GM12891 (cell line): ENCODE data around the gene TEC.

Experiments used
- PAX5 ChIP-seq: IDR thresholded peaks from 2 replicates; pipeline ENCODE4 v1.6.1; 2011; ENCODE audit warnings: low read length, moderate library complexity, mild to moderate bottlenecking; ENCODE audit not compliant: insufficient read depth, severe bottlenecking
- POLR2A ChIP-seq: IDR thresholded peaks from 2 replicates; pipeline ENCODE4 v1.6.1; 2011; ENCODE audit warnings: low read depth, low read length, control low read depth
- POLR2AphosphoS5 ChIP-seq: IDR thresholded peaks from 2 replicates; pipeline ENCODE4 v1.6.1; 2011; ENCODE audit warnings: low read depth, low read length, control low read depth
- POU2F2 ChIP-seq: IDR thresholded peaks from 2 replicates; pipeline ENCODE4 v1.6.1; 2011; ENCODE audit warnings: low read depth, mild to moderate bottlenecking, control low read depth, low read length, moderate library complexity
- SPI1 ChIP-seq: IDR thresholded peaks from 2 replicates; pipeline ENCODE4 v1.6.1; 2011; ENCODE audit warnings: low read depth, low read length, control low read depth
- TAF1 ChIP-seq: IDR thresholded peaks from 2 replicates; pipeline ENCODE4 v1.6.1; 2011; ENCODE audit warnings: low read depth, low read length, control low read depth

- TF ChIP-seq POLR2A (no peak), POLR2AphosphoS5 (no peak), SPI1 (no peak), PAX5 (no peak), TAF1 (no peak), POU2F2 (no peak)
These were observed 17.3 kb downstream of the TEC start for GRCh38 chr4:48252313-48252712.
